ENCODE measurements around the gene ITGAV.

The ITGAV gene

GRCh38 chr2:186725783-186726182, 135.9 kb downstream of the ITGAV start:
- no peak for DNase-seq

- DNase-seq = no peak
Observed at GRCh38 chr2:186726938-186727337, 137.1 kb downstream of the ITGAV start.

GRCh38 chr2:186728631-186729030, 138.8 kb downstream of the ITGAV start:
- DNase-seq = no peak

All from activated CD4-positive, alpha-beta T cell treated with anti-CD3 and anti-CD28 coated beads for 1 hour (primary cell).